ENCODE results near the gene EEF1AKMT3.

The EEF1AKMT3 gene

GRCh38 chr12:57775563-57776246 lies 3.3 kb downstream of the EEF1AKMT3 start:
- H3F3A ChIP-seq (ENCODE audit: insufficient read depth, low read length): no peaks in the 10 kb centered on the region
- no peaks in the 10 kb centered on the region for H3K79me2 ChIP-seq (ENCODE audit: insufficient read depth, low read length)
- H4K20me1 ChIP-seq (ENCODE audit: insufficient read depth, low read length): no peaks in the 10 kb centered on the region
- H3K4me2 ChIP-seq (ENCODE audit: low read length): no peak overlapping the region
- peaks cover 17% of the 10 kb centered on the region for H3K4me1 ChIP-seq (ENCODE audit: insufficient read depth, low read length, severe bottlenecking)
- no peak overlapping the region for H2AFZ ChIP-seq (ENCODE audit: low read length)
- peaks cover 2% of the 10 kb centered on the region; the same call in 1 of the 2 replicates for H3K36me3 ChIP-seq (ENCODE audit: insufficient read depth, low read length)
- no peaks in the 10 kb centered on the region for H3K9me3 ChIP-seq (ENCODE audit: low read length)
- no peak overlapping the region for H3K4me3 ChIP-seq (ENCODE audit: low read depth, low read length, poor library complexity, severe bottlenecking)
- H3K27ac ChIP-seq (ENCODE audit: low read depth, low read length, poor library complexity, severe bottlenecking): no peak overlapping the region
- H3K9me2 ChIP-seq (ENCODE audit: low read depth, low read length): no peaks in the 10 kb centered on the region
- no peaks in the 10 kb centered on the region for H3K27me3 ChIP-seq (ENCODE audit: insufficient read depth, low read length)
- TF ChIP-seq EZH2 (IDR thresholded peaks at IDR 0.05; ENCODE audit: borderline replicate concordance, low read length) (no peak), CTCF (IDR thresholded peaks at IDR 0.05; ENCODE audit: low read length) (peak; percentile 38; the same call in 1 of the 2 replicates)
- no peak overlapping the region for H3K9ac ChIP-seq (ENCODE audit: low read length)

DNA sequence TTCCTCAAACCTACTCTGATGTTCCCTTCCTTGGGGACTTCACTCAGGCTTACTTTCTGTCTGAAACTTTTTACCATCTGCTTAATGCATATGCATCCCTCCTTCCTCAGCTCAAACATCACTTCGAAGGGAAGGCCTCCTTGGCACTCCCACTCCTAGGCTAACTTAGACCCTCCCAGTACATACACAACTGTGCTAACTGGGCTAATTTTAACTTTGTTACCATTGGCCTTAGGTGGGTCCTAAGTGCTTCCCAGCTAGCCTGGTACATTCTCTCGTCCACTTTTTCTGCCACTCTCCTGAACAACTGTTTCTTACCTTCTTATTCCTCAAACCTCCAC lies 3.8 kb downstream of the EEF1AKMT3 start:
- no peaks in the 10 kb centered on the region for H3F3A ChIP-seq (ENCODE audit: insufficient read depth, low read length)
- H3K79me2 ChIP-seq (ENCODE audit: insufficient read depth, low read length): no peaks in the 10 kb centered on the region
- no peak overlapping the region for H3K4me3 ChIP-seq (ENCODE audit: low read depth, low read length, poor library complexity, severe bottlenecking)
- H3K4me1 ChIP-seq (ENCODE audit: insufficient read depth, low read length, severe bottlenecking): peaks cover 12% of the 10 kb centered on the region
- no peaks in the 10 kb centered on the region for H3K9me3 ChIP-seq (ENCODE audit: low read length)
- TF ChIP-seq CTCF (IDR thresholded peaks at IDR 0.05; ENCODE audit: low read length) (no peak; the same call in 1 of the 2 replicates), EZH2 (IDR thresholded peaks at IDR 0.05; ENCODE audit: borderline replicate concordance, low read length) (no peak)
- H3K27ac ChIP-seq (ENCODE audit: low read depth, low read length, poor library complexity, severe bottlenecking): no peak overlapping the region
- no peaks in the 10 kb centered on the region for H3K36me3 ChIP-seq (ENCODE audit: insufficient read depth, low read length)
- no peak overlapping the region for H2AFZ ChIP-seq (ENCODE audit: low read length)
- H4K20me1 ChIP-seq (ENCODE audit: insufficient read depth, low read length): no peaks in the 10 kb centered on the region
- H3K27me3 ChIP-seq (ENCODE audit: insufficient read depth, low read length): no peaks in the 10 kb centered on the region
- no peaks in the 10 kb centered on the region for H3K9me2 ChIP-seq (ENCODE audit: low read depth, low read length)
- no peak overlapping the region for H3K9ac ChIP-seq (ENCODE audit: low read length)
- no peak overlapping the region for H3K4me2 ChIP-seq (ENCODE audit: low read length)

- no peak for TF ChIP-seq CTCF (IDR thresholded peaks at IDR 0.05; ENCODE audit: low read length)
- TF ChIP-seq EZH2 (IDR thresholded peaks at IDR 0.05; ENCODE audit: borderline replicate concordance, low read length): no peak
- Histone ChIP-seq H3K79me2 (ENCODE audit: insufficient read depth, low read length) (no peaks in the 10 kb centered on the region), H3K36me3 (ENCODE audit: insufficient read depth, low read length) (no peaks in the 10 kb centered on the region), H3K4me3 (ENCODE audit: low read depth, low read length, poor library complexity, severe bottlenecking) (no peak overlapping the region), H3K9ac (ENCODE audit: low read length) (no peak overlapping the region), H4K20me1 (ENCODE audit: insufficient read depth, low read length) (no peaks in the 10 kb centered on the region), H3K4me1 (ENCODE audit: insufficient read depth, low read length, severe bottlenecking) (peaks cover 12% of the 10 kb centered on the region), H3K9me2 (ENCODE audit: low read depth, low read length) (no peaks in the 10 kb centered on the region), H2AFZ (ENCODE audit: low read length) (no peak overlapping the region), H3K27ac (ENCODE audit: low read depth, low read length, poor library complexity, severe bottlenecking) (no peak overlapping the region), H3K4me2 (ENCODE audit: low read length) (no peak overlapping the region), H3K9me3 (ENCODE audit: low read length) (no peaks in the 10 kb centered on the region), H3K27me3 (ENCODE audit: insufficient read depth, low read length) (no peaks in the 10 kb centered on the region), H3F3A (ENCODE audit: insufficient read depth, low read length) (no peaks in the 10 kb centered on the region)
These were observed 5.0 kb downstream of the EEF1AKMT3 start for GRCh38 chr12:57777367-57777766.

Measured in OCI-LY1 (cell line).